Astrocyte of the cerebellum (primary cell): ENCODE measurements around the gene GTF3C1.

ENCODE experiments used
- DNase-seq: peaks from one replicate; pipeline ENCODE4 v3.0.0-alpha.2; 2011; ENCODE audit warnings: low read depth
- H3K4me3 ChIP-seq: 2 replicates; pipeline ENCODE4 v1.5.1; 2011; ENCODE audit warnings: mild to moderate bottlenecking, low read depth, low read length, moderate library complexity
- CTCF ChIP-seq: IDR thresholded peaks from 2 replicates; pipeline ENCODE4 v1.5.1; 2012; ENCODE audit warnings: low read length, low read depth, moderate library complexity, mild to moderate bottlenecking; ENCODE audit errors: missing control alignments
- in situ Hi-C: cut with HindIII; loops from 2 replicates; pipeline ENCODE4 v1.10.0; 2017; ENCODE audit warnings: low sequenced_read_pairs

GTF3C1 gene

DNA sequence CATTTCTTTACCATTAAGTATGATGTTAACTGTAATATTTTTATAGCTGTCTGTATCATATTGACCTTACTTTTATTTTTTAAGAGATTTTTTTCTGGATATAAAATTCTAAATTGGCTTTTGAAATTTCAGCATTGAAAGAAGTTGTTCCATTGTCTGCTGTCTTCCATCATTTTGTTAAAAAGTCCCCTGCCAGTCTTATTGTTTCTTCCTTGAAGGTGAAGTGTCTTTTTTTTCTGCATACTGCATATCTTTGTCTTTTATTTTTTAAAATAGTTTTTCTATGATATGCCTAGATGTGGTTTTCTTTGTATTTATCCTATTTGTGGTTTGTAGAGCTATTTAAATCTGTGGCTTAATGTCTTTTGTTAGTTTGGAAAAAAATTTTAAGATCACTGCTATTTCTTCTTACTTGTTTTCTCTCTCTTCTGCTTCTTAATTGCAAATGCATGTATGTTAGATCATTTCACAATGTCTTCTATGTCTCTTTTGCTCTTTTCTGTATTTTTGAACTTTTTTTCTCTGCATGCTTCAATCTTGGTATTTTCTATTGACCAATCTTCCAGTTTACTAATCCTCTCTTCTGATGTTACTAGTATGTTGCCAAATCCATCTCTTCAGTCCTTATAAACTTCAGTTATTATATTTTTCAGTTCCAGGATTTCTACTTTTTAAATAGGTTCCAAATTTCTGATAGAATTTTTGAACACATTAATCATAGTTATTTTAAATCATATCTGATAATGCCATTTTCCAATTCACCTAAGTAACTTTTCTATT is 127.6 kb downstream of the GTF3C1 start:
- no peak for TF ChIP-seq CTCF
- in situ Hi-C loops, result no loop called here
- DNase-seq, result no peak
- no peak overlapping the region for H3K4me3 ChIP-seq

GRCh38 chr16:27417047-27417671 is 132.6 kb downstream of the GTF3C1 start:
- TF ChIP-seq CTCF, result no peak
- no peak for DNase-seq
- no peak overlapping the region for H3K4me3 ChIP-seq
- in situ Hi-C loops, result no loop called here

GRCh38 chr16:27414788-27415431 is 134.8 kb downstream of the GTF3C1 start:
- no peak for TF ChIP-seq CTCF
- DNase-seq, result no peak
- in situ Hi-C loops, result no loop called here
- no peak overlapping the region for H3K4me3 ChIP-seq

GRCh38 chr16:27413956-27414355 is 135.8 kb downstream of the GTF3C1 start:
- TF ChIP-seq CTCF, result no peak
- no peak overlapping the region for H3K4me3 ChIP-seq
- in situ Hi-C loops, result no loop called here
- no peak for DNase-seq

- in situ Hi-C loops, result no loop called here
- TF ChIP-seq CTCF, result no peak
- DNase-seq, result no peak
- no peak overlapping the region for H3K4me3 ChIP-seq
Measured at GRCh38 chr16:27410761-27411160, 139.0 kb downstream of the GTF3C1 start.
